Skeletal muscle tissue (tissue), 4 donors: ENCODE data around the gene GRAMD1A. TPM values are rescaled to one million over a fixed set of nuclear protein-coding genes. Genes with fewer than 3 reads are reported as not detected.
"Not testable (repeated sequence)": the region's sequence is repeated elsewhere in the genome, so short reads cannot be mapped to it uniquely, and the experiment has no call there.

Experiments used
- H3K27ac ChIP-seq: one replicate; pipeline ENCODE4 v1.7.0; 2013; ENCODE audit warnings: mild to moderate bottlenecking, low read depth, low read length, inconsistent platforms
- H3K27me3 ChIP-seq, 3 donors: one replicate each; pipeline ENCODE4 v1.7.0; 2013; ENCODE audit warnings: low read length in 3 of 3; ENCODE audit not compliant: control insufficient read depth in 3 of 3, insufficient read depth in 3 of 3
- H3K36me3 ChIP-seq, 3 donors: one replicate each; pipeline ENCODE4 v1.7.0; 2013; ENCODE audit warnings: low read length in 3 of 3; ENCODE audit not compliant: control insufficient read depth in 3 of 3, insufficient read depth in 3 of 3
- H3K4me1 ChIP-seq, 3 donors: one replicate each; pipeline ENCODE4 v1.7.0; 2013; ENCODE audit warnings: low read length in 3 of 3, mild to moderate bottlenecking in 3 of 3; ENCODE audit not compliant: control insufficient read depth in 3 of 3, insufficient read depth in 3 of 3
- H3K4me3 ChIP-seq, 3 donors: one replicate each; pipeline ENCODE4 v1.7.0; 2013; ENCODE audit warnings: low read length in 3 of 3
- H3K9ac ChIP-seq, 3 donors: one replicate each; pipeline ENCODE4 v1.7.0; 2013; ENCODE audit warnings: low read length in 3 of 3, mild to moderate bottlenecking in 3 of 3, moderate library complexity in 2 of 3, low read depth in 1 of 3
- H3K9me3 ChIP-seq, 3 donors: one replicate each; pipeline ENCODE4 v1.7.0; 2013; ENCODE audit warnings: low read length in 3 of 3; ENCODE audit not compliant: control insufficient read depth in 3 of 3
- total RNA-seq: library from RNA; depleted of rRNA; stranded (reverse); fragments of >200 nt; gene quantifications from one replicate; pipeline ENCODE4 v1.2.3, GENCODE V29; 2014
- donor health status: Osteomylitis.

Gene GRAMD1A
- total RNA-seq, 1 donor from 2014 or later: 17.7 TPM

DNA sequence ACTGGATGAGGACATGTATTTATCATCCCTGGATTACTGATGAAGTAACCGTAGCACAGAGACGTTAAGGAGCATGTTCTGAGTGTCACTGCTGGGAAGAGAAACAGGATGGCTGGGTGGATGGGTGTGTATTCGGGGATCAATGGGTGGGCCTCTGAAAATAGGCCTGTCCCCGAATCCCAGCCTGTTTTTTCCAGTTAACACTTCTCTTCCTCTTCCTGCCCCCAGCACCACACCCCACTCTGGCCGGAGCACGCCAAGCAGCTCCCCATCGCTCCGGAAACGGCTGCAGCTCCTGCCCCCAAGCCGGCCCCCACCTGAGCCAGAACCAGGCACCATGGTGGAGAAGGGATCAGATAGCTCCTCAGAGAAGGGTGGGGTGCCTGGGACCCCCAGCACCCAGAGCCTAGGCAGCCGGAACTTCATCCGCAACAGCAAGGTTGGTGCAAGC, 8.8 kb downstream of the GRAMD1A start:
- H3K27me3 ChIP-seq: no peaks in the 10 kb centered on the region

DNA sequence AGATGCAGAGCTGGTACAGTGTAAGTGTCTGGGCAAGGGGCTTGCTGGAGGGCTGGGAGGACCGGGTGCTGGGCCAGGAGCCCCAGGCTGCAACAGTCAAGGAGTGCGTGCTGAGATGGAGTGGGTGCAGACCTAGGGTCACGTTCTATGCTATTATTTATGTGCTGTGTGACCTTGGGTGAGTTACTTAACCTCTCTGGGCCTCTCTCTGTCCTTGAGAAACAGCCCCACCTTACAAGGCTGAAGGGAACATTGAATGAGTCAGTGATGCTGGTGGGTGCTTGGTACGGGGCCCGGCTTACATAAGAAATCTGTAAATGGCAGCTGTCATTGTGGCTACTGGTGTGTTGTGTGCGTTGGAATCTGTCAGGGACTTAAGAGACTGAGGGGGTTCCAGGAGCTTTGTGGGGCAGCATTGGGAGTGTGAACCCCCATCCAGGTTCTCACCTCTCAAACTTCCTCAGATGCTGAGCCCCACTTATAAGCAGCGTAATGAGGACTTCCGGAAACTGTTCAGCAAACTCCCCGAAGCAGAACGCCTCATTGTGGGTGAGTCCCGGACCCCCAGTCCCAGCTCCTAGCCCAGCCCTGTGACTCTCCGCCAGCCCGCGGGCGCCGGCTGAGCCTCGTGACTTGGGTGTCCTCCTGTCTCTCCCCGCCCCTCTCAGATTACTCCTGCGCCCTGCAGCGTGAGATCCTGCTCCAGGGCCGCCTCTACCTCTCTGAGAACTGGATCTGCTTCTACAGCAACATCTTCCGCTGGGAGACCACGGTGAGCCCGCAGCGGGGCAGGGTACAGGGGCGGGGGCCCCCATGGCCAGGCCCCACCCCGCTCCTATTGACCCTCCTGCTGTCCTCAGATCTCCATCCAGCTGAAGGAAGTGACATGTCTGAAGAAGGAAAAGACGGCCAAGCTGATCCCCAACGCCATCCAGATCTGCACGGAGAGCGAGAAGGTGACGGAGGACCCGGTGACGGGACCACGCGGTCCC, 9.6 kb downstream of the GRAMD1A start:
- Histone ChIP-seq H3K27ac (peak overlapping the region; percentile 58), H3K9me3 (no peaks in the 10 kb centered on the region), H3K27me3 (no peaks in the 10 kb centered on the region), H3K36me3 (peaks cover 29 to 51% (median 38%) of the 10 kb centered on the region in 3 donors), H3K4me1 (peaks cover 12 to 28% (median 13%) of the 10 kb centered on the region in 3 donors), H3K9ac (no peak overlapping the region), H3K4me3 (no peak overlapping the region)

More for the DNA sequence above, 8.8 kb downstream of the GRAMD1A start:
- H3K27ac ChIP-seq: peak overlapping the region; percentile 58
- H3K4me1 ChIP-seq: peaks cover 10 to 27% (median 16%) of the 10 kb centered on the region in 3 donors
- no peak overlapping the region for H3K4me3 ChIP-seq
- H3K36me3 ChIP-seq: peaks cover 28 to 49% (median 35%) of the 10 kb centered on the region in 3 donors
- H3K9me3 ChIP-seq: no peaks in the 10 kb centered on the region
- H3K9ac ChIP-seq: no peak overlapping the region

DNA sequence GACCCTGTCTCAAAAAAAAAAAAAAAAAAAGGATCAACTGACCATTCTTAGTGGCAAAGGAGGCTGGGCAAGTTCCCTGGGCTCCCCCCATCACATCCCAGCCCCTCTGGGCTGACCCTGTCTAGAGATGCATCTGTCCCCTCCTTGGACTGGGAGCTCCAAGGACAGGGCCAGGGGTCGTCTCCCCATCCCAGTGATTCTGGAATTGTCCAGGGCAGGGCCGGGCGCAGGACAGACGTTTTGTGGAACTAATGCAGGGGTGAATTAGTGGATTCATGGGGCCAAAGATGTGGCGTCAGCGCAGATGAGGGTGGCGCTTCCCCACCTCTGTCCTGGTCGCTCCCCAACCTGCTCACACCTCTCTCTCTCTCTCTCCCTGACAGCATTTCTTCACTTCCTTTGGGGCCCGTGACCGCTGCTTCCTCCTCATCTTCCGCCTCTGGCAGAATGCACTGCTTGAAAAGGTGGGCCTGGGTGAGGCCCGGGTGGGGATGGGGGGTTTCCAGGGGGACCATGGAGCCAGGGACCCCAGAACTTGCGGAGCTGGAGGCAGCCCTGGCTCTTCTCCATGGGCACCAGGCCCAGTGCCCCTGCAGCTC, 11.1 kb downstream of the GRAMD1A start:
- Histone ChIP-seq H3K9ac (no peak overlapping the region), H3K9me3 (no peaks in the 10 kb centered on the region), H3K27ac (no peak overlapping the region), H3K4me3 (no peak overlapping the region), H3K27me3 (no peaks in the 10 kb centered on the region), H3K36me3 (peaks cover 39 to 59% (median 47%) of the 10 kb centered on the region in 3 donors), H3K4me1 (peaks cover 12 to 25% (median 13%) of the 10 kb centered on the region in 3 donors)

DNA sequence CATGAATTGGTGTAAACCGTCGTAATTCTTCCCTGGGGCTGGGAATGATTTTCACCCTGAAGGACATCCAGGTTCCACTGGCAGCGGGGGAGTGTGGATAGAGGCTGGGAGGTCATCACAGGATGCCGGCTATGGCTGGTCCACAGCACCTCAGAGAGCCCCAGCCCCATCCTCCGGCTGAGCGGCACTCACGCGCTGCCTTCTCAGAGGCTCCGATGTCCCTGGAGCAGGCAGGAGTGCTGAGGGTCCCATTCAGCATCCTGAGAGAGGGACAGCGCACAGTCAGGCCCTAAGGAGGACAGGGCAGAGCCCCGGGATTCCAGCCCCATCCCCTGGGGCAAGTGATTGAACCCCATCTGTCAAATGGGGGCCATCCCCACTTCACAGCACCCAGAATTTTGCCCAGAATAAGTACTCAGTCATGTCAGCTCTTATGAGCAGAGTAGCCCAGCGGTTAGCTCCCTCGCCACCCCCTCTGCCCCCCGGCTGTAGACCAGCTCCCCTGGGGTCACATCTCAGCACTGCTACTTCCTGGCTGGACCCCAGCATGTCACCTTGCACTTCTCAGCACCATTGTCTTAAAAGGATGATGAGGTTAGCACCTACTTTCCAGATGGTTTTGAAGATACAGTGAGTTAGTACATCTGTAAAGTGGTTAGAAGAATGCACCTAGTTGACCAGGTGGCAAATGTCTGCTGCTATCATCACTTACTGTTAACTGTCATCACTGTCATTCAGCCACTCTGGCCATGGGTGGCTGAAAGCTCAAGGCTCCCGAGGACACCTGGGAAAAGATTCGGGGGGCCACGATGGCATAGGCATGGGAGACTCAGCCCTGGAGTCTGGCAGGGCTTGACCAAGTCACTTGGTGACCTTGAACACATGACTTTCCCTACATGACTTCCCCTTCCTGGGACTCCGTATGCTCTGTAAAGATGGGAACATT, 11.9 kb downstream of the GRAMD1A start:
- Histone ChIP-seq H3K4me3 (no peak overlapping the region), H3K9ac (no peak overlapping the region), H3K27me3 (no peaks in the 10 kb centered on the region), H3K36me3 (peaks cover 41 to 53% (median 47%) of the 10 kb centered on the region in 3 donors), H3K4me1 (peaks cover 12 to 22% (median 13%) of the 10 kb centered on the region in 3 donors), H3K9me3 (no peaks in the 10 kb centered on the region), H3K27ac (peak overlapping the region; percentile 7)

DNA sequence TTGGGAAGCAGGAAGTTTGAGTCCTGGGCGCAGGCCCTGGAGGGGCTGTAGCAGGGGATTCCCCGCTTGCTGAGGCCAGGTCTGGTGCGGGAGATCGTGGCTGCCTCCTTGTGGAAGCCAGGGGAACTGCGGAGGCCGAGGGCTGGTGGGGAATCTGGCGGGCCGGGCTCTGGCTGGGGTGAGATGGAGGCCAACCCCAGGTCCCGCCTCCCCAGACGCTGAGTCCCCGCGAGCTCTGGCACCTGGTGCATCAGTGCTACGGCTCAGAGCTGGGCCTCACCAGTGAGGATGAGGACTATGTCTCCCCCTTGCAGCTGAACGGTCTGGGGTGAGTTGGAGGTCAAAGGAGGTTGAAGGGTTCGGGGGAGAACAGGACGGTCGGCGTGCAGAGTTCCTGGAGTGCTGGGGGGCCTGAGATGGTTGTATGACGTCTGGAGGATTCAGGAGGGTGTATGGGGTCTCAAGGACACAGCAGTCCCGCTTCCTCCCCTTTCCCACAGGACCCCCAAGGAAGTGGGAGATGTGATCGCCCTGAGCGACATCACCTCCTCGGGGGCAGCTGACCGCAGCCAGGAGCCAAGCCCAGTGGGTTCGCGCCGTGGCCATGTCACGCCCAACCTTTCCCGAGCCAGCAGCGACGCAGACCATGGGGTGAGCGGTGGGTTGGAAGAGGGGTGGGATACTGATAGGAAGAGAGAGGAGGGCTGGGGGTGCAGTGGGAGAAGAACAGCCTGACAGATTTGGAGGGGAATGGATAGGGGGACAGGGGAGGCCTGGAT, 13.1 kb downstream of the GRAMD1A start:
- no peaks in the 10 kb centered on the region for H3K27me3 ChIP-seq
- H3K4me1 ChIP-seq: peaks cover 12 to 22% (median 13%) of the 10 kb centered on the region in 3 donors
- peaks cover 42 to 54% (median 54%) of the 10 kb centered on the region in 3 donors for H3K36me3 ChIP-seq
- no peak overlapping the region for H3K4me3 ChIP-seq
- H3K9ac ChIP-seq: no peak overlapping the region
- H3K9me3 ChIP-seq: no peaks in the 10 kb centered on the region
- H3K27ac ChIP-seq: peak overlapping the region; percentile 7

DNA sequence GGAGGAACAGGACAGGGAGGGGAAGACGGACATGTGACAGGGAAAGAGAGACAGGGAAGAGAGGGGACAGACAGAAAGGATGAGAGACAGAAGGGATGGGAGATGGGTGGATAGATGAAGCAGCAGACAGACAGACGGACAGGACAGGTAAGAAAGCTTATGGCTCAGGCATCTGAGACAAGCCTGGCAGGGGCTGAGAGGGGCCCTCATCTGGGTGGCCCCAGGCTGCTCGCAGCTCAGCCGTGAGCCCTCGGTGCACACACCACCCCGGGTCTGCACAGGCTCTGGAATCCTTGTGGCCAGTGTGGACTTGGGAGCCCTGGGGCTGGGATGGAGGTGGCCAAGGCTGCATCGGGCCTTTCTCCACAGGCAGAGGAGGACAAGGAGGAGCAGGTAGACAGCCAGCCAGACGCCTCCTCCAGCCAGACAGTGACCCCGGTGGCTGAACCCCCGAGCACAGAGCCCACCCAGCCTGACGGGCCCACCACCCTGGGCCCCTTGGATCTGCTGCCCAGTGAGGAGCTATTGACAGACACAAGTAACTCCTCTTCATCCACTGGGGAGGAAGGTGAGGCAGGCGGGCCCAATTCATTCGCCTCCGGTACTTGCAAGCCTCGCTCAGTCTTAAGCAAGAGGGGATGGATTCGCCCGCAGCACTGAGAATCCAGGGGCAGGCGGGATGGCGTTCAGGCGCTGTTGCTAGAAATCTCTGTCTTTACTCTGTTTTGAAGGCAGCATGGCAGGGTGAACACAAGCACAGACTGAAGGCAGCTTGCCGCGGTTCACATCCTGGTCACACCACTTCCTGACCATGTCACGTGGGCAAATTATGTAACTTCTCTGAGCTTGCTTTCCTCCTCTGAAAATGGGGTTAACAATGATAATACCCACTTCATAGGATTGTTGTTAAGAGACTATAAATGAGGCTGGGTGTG, 14.0 kb downstream of the GRAMD1A start:
- Histone ChIP-seq H3K9ac (no peak overlapping the region), H3K9me3 (no peaks in the 10 kb centered on the region), H3K27ac (no peak overlapping the region), H3K4me1 (peaks cover 12 to 22% (median 13%) of the 10 kb centered on the region in 3 donors), H3K4me3 (no peak overlapping the region), H3K36me3 (peaks cover 51 to 63% (median 62%) of the 10 kb centered on the region in 3 donors), H3K27me3 (no peaks in the 10 kb centered on the region)

DNA sequence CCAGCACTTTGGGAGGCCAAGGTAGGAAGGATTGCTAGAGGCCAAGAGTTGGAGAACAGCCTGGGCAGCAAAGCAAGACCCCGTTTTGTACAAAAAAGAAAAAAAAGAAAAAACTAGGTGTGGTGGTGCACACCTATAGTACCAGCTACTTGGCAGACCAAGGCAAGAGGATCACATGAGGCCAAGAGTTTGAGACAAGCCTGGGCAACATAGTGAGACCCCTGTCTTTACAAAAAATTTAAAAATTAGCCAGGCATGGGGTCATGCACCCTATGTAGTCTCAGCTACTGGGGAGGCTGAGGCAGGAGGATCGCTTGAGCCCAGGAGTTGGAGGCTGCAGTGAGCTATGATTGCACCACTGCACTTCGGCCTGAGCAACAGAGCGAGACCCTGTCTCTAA, 14.7 kb downstream of the GRAMD1A start:
- not testable (repeated sequence) for H3K9me3 ChIP-seq, H3K9ac ChIP-seq, H3K27me3 ChIP-seq, H3K27ac ChIP-seq, H3K4me3 ChIP-seq
- peaks cover 8 to 22% (median 12%) of the 10 kb centered on the region in 3 donors for H3K4me1 ChIP-seq
- H3K36me3 ChIP-seq: peaks cover 52 to 66% (median 64%) of the 10 kb centered on the region in 3 donors

DNA sequence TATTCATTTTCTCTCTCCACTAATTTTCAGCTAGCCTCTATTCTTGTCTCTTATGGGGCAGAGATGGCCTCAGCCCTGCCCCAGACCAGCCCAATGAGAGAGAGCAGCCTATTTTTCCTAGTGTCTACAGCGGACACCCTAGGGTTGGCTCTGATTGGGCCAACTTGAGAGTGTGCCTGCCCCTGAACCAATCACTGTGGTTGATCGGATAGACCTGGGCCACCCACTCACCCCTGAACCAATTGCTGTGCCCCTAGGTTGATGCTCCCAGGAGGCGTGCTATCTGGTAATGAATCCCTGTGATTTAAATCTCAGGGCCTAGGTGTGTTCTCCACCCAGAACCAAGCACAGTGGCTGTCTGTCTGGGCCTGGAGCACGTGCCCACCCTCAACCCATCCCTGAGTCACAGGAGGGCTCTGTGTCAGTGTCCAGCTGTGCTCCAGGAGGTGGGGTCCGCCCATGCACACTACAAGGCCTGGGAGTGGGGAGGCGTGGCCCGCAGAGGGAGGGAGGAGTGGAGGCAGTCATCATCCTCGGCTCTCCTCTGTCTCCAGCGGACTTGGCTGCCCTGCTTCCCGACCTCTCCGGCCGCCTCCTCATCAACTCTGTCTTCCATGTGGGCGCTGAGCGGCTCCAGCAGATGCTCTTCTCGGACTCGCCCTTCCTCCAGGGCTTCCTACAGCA, 15.3 kb downstream of the GRAMD1A start:
- H3K27ac ChIP-seq: no peak overlapping the region
- H3K9me3 ChIP-seq: no peaks in the 10 kb centered on the region
- peaks cover 57 to 62% (median 58%) of the 10 kb centered on the region in 3 donors for H3K36me3 ChIP-seq
- no peak overlapping the region for H3K4me3 ChIP-seq
- H3K4me1 ChIP-seq: peaks cover 8 to 22% (median 12%) of the 10 kb centered on the region in 3 donors
- H3K9ac ChIP-seq: no peak overlapping the region
- H3K27me3 ChIP-seq: no peaks in the 10 kb centered on the region
